ENCODE data around the gene XXYLT1. TPM values are rescaled to one million over a fixed set of nuclear protein-coding genes. Genes with fewer than 3 reads are reported as not detected.
A peak's percentile ranks its signal among the peaks of the same experiment; 100 is the strongest.

XXYLT1 gene
- total and polyA plus RNA-seq, 2 of the 4 experiments (the other 2 are of a cell fraction): 14.7 to 18.1 TPM

DNA sequence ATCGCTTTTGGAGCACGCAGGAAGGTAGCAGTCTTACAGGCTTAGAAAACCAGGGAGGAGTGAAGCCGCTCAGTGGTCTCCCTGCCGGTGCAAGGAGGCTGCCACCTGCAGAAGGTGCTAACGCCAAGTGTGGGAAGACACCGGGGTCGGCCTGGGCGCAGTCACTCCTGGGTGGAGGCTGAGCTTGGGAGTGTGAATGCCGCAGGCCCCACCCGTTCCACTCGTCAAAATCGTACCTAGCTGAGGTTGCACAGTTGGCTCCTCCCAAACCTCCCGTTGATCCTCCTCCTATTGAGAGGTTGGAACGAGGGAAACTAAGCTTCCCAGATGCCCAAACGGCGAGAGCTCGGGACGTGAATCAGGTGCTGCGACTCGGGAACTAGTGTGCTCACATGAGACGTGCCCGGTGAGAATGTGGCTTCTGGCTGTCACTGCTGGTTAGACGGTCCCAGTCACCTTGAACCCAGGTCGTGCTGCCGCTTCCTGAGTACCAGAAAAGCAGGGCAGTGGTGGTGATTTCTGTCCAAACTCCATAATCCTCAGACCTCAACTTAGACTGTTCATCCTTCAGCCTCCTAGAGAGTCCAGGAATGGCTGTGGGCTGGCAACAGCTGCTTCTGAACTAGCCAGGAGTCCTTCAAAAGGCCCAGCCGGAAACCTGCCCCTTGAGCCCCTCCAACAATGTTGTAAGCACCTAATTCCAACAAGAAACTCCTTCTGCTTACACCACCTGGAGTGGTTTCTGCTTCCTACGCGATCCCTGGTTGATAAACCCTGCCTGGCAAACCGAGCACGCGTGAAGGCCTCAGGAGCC lies 156.0 kb downstream of the XXYLT1 start:
- ChIA-PET POLR2A (ENCODE audit: unreplicated experiment) (no interaction called here), CTCF (no interaction called here)
- intact Hi-C loops (cut with micrococcal nuclease) (no loop called here), in situ Hi-C loops (cut with MboI; ENCODE audit: low sequenced_read_pairs) (loop anchor here (10.0 kb wide), 1 partner anchor 140 kb away; no protein-coding TSS in a partner anchor), dilution Hi-C loops (cut with HindIII; ENCODE audit: low sequenced_read_pairs, unreplicated experiment) (no loop called here)
- H2AK5ac ChIP-seq (ENCODE audit: low read depth, low read length): peak overlapping the region; percentile 57
- H4K91ac ChIP-seq (ENCODE audit: insufficient read depth, low read depth, low read length): no peak overlapping the region
- H2BK120ac ChIP-seq (ENCODE audit: low read depth, low read length): no peak overlapping the region
- no peaks in the 10 kb centered on the region for H3K9me3 ChIP-seq (ENCODE audit: control insufficient read depth, insufficient read depth, low read length)
- no peak overlapping the region for H2AK9ac ChIP-seq (replicated peaks; ENCODE audit: low read depth, low read length, poor library complexity)
- H3K56ac ChIP-seq (ENCODE audit: extremely low read depth, insufficient read depth, low read length): no peak overlapping the region
- H3K23ac ChIP-seq (ENCODE audit: low read depth, low read length): no peak overlapping the region
- TF ChIP-seq CHD1 (IDR thresholded peaks at IDR 0.05; ENCODE audit: low read depth, low read length) (no peak), RFX5 (IDR thresholded peaks at IDR 0.05; ENCODE audit: low read depth, low read length) (no peak), RAD21 (IDR thresholded peaks at IDR 0.05; ENCODE audit: low read length) (no peak)
- TF ChIP-seq, protein P1, sequence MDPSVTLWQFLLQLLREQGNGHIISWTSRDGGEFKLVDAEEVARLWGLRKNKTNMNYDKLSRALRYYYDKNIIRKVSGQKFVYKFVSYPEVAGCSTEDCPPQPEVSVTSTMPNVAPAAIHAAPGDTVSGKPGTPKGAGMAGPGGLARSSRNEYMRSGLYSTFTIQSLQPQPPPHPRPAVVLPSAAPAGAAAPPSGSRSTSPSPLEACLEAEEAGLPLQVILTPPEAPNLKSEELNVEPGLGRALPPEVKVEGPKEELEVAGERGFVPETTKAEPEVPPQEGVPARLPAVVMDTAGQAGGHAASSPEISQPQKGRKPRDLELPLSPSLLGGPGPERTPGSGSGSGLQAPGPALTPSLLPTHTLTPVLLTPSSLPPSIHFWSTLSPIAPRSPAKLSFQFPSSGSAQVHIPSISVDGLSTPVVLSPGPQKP (IDR thresholded peaks at IDR 0.05; ENCODE audit: borderline replicate concordance, low read depth, low read length): no peak
- no peaks in the 10 kb centered on the region for H4K20me1 ChIP-seq (ENCODE audit: insufficient read depth, low read length)
- H3K27me3 ChIP-seq (ENCODE audit: control insufficient read depth, insufficient read depth, low read length): no peaks in the 10 kb centered on the region
- WGBS, 2 experiments (ENCODE audit: extremely low coverage in 2 of 2, insufficient read length in 1 of 2): 90% methylated on average over 12 of the region's 31 CpGs; no CpG with 5 or more reads in 1 of the 2 experiments
- H3K14ac ChIP-seq (replicated peaks; ENCODE audit: low read depth, low read length): no peak overlapping the region
- H3K27ac ChIP-seq (ENCODE audit: insufficient read depth, low read length): no peak overlapping the region
- H3K9me1 ChIP-seq (ENCODE audit: insufficient read depth, low read length): peaks cover 19% of the 10 kb centered on the region
- no peak overlapping the region for H2BK5ac ChIP-seq (ENCODE audit: low read depth, low read length, poor library complexity, severe bottlenecking)
- no peaks in the 10 kb centered on the region for H3K36me3 ChIP-seq (ENCODE audit: control insufficient read depth, insufficient read depth, low read length)
- ATAC-seq (ENCODE audit: low read depth) (no peak), DNase-seq (no peak)
- H3K4me1 ChIP-seq (ENCODE audit: control insufficient read depth, insufficient read depth, low read length): peaks cover 11% of the 10 kb centered on the region
- H3K4me2 ChIP-seq (ENCODE audit: low read depth, low read length): no peak overlapping the region
- no peak overlapping the region for H3K4ac ChIP-seq (ENCODE audit: low read depth, low read length)
- H2BK15ac ChIP-seq (ENCODE audit: low read depth, low read length): no peak overlapping the region
- BruUV-seq (replicated peaks): no TSS peak
- H4K8ac ChIP-seq (ENCODE audit: low read depth in 2 of 2, low read length in 2 of 2): no peak overlapping the region
- H2BK20ac ChIP-seq (ENCODE audit: low read depth, low read length): no peak overlapping the region
- H3K9ac ChIP-seq (ENCODE audit: low read depth, low read length): no peak overlapping the region
- H3K18ac ChIP-seq (ENCODE audit: low read depth, low read length): no peak overlapping the region
- no peak overlapping the region for H2AFZ ChIP-seq (replicated peaks; ENCODE audit: low read length, poor library complexity)
- H3K79me1 ChIP-seq (ENCODE audit: low read depth in 1 of 2, low read length in 2 of 2): peaks cover 0 to 29% of the 10 kb centered on the region in 2 experiments; a peak in 2 of 4 replicates
- no peak overlapping the region for H4K5ac ChIP-seq (ENCODE audit: low read depth, low read length)
- no peak overlapping the region for H3K4me3 ChIP-seq (ENCODE audit: insufficient read depth, low read depth, low read length)

Data from IMR-90 (cell line).